Right lung (tissue), 5 donors: ENCODE measurements around the gene CBL. TPM values are rescaled to one million over a fixed set of nuclear protein-coding genes. Genes with fewer than 3 reads are reported as not detected.
"Not testable (repeated sequence)": the region's sequence is repeated elsewhere in the genome, so short reads cannot be mapped to it uniquely, and the experiment has no call there.

Experiments
- DNase-seq, 2 donors: peaks; one replicate each; pipeline ENCODE4 v3.0.0-alpha.2; 2013
- polyA plus RNA-seq, 5 donors: library from polyadenylated mRNA; unstranded; fragments of 120-200 nt; gene quantifications; one replicate each; pipeline versions ENCODE4 v1.2.1 to v1.2.3, GENCODE V29; 2013; ENCODE audit warnings: inconsistent platforms in 1 of 5, low replicate concordance in 1 of 5; ENCODE audit not compliant: insufficient read length in 5 of 5, insufficient read depth in 1 of 5

CBL gene
- polyA plus RNA-seq, 5 donors, result 16.1 to 22.8 (median 20.5) TPM

DNA sequence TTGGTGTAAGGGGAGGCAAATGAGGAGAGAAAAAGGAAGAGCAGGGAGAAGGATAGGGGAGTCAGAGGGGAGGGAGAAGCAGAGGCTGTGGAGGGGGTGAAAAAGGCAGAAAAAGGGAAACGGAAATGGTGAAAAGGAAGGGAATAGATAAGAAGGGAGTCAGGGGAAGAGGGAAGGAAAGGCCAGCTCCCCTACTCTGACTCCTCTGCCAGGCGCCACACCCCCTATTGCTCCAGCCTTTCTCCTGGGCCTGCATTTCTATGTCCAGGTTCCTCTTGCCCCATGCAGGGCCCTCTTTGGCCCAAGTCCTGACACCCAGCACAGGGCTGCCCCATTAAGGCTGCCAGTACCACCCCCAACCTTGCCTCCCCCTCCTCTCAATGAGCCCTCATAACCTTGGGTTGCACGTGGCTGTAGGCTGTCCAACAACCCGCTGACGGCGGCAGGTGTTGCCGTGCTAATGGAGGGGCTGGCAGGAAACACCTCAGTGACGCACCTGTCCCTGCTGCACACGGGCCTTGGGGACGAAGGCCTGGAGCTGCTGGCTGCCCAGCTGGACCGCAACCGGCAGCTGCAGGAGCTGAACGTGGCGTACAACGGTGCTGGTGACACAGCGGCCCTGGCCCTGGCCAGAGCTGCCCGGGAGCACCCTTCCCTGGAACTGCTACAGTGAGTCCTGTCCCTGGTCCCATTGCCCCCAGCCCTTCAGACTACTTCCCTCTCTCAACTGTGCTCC is 24.3 kb upstream of the CBL start:
- no peak for DNase-seq

GRCh38 chr11:119184399-119184798 is 21.7 kb upstream of the CBL start:
- not testable (repeated sequence) for DNase-seq

GRCh38 chr11:119185981-119186634 is 20.0 kb upstream of the CBL start:
- no peak for DNase-seq

DNA sequence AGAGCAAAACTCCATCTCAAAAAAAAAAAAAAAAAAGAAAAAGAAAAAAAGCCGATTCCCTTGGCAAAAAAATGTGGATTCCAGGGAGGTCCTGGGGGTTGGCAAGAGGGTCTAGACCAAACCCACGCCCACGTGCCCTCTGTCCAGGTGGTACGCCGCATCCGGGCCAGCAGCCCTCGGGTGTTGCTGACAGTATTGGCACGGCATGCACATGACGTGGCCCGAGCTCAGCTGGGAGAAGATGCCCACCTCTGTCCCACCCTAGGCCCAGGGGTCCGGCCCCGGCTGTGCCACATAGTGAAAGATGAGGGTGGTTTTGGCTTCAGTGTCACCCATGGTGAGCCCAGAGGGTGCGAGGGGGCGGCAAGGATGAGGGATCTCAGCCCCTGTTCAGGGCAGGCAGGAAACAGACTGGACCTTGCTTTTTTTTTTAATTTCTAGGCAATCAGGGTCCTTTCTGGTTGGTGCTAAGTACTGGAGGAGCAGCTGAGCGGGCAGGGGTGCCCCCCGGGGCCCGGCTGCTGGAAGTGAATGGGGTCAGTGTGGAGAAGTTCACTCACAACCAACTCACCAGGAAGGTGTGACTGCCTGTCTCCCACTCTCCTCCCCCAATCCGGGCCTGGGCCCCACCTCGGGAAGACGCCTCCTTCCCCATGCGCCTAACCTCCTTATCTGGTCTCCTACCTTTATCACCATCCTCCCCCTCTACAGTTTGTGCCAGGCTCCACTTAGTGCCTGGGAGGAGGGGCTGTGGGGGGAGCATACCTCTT is 18.8 kb upstream of the CBL start:
- no peak for DNase-seq

GRCh38 chr11:119188067-119188466 is 18.1 kb upstream of the CBL start:
- DNase-seq, result no peak

DNA sequence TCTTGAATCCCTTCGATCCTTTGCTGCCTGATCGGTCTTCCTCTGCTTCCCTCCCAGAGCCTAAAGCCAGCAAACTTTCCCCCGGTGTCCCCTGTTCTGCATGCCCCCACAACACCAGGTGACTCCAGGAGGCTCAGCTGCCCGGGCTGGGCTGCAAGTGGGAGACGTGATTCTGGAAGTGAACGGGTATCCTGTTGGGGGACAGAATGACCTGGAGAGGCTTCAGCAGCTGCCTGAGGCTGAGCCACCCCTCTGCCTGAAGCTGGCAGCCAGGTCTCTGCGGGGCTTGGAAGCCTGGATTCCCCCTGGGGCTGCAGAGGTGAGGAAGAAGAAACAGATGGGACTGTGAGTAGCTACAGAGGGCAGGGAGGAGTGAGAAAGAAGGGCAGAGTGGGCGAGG is 17.3 kb upstream of the CBL start:
- DNase-seq, result no peak

GRCh38 chr11:119189393-119189792 is 16.7 kb upstream of the CBL start:
- no peak for DNase-seq

- DNase-seq, result no peak
Observed at GRCh38 chr11:119190531-119190930, 15.6 kb upstream of the CBL start.

GRCh38 chr11:119191265-119191664 is 14.9 kb upstream of the CBL start:
- DNase-seq, result not testable (repeated sequence)

GRCh38 chr11:119192111-119192510 is 14.0 kb upstream of the CBL start:
- no peak for DNase-seq

- no peak for DNase-seq
Observed at GRCh38 chr11:119193001-119193400, 13.1 kb upstream of the CBL start.

DNA sequence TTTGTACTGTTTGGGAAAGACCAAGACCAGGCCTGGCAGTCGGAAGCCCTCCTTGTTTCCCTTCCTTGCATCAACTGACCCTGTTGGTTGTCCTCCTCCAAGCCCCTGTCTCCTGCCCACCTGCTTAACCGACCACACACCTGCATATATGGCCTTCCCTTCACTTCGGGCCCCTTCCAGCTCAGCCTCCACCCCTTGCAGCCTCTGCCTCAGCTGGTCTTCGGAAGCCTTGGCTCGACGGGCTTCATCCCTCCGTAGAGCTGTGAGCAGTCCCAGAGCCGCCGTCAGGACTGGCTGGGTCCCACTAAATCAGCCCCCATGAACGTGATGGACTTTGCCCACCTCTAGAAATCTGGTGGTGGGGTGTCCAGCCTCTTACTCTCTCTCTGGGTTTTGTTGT is 12.5 kb upstream of the CBL start:
- DNase-seq, result no peak

DNA sequence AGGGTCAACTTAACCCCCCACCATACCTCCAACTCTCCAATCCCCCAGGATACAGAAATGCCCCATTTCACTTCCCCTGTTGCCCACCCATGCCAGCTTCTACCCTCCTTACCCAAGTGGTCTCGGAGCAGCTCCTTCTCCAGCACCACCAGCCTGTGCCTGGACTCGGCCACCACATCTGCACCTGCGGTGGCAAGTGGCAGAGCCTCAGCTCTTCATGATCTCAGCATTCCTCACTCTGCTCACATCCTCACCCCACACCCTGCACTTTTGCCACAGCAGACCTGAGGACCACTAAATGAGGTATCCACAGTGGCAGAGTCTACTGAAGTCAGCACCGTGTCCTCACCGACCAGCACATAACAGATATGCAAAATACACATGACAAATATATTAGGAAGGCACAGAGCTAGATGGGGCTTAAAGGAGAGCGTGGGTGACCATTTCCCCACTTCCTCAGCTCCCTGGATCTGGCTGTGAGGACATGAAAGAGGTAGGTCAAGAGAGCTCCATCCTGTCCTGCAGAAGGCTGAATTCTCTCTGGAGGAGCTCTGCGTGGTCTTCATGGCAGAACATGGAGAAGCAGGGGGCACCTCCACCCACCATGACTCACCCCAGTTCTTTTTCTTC is 11.2 kb upstream of the CBL start:
- DNase-seq, result no peak

DNA sequence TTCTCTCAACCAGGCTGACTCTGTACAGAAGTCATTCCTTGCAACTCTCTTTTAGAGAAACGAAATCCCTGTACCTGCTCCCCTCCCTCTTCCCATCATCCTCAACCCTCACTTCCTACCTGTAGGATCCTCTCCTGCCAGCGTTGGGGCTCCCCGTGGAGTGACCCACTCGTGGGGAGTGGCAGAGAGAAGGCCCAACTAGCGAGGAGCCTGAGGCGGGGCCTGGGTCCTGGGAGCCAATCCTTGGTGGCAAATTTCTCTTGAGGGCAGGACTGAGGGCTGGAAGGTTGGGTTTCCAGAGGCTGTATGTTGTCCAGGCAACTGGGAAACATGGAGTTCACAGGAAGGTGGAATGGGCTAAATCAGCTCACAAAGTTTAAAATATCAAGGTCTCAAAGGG is 10.5 kb upstream of the CBL start:
- DNase-seq, result no peak

GRCh38 chr11:119196833-119197483 is 9.2 kb upstream of the CBL start:
- DNase-seq, result peak; percentile 48 to 68

- no peak for DNase-seq
Observed at GRCh38 chr11:119198925-119199324, 7.2 kb upstream of the CBL start.

DNA sequence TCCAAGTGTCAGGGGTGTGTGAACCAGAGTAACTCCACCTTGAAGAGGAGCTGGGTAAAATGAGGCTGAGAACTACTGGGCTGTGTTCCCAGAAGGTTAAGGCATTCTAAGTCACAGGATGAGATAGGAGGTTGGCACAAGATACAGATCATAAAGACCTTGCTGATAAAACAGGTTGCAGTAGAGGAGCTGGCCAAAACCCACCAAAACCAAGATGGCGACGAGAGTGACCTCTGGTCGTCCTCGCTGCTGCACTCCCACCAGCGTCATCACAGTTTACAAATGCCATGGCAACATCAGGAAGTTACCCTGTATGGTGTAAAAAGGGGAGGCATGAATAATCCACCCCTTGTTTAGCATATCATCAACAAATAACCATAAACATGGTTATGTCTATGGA is 4.9 kb upstream of the CBL start:
- DNase-seq, result not testable (repeated sequence)

DNA sequence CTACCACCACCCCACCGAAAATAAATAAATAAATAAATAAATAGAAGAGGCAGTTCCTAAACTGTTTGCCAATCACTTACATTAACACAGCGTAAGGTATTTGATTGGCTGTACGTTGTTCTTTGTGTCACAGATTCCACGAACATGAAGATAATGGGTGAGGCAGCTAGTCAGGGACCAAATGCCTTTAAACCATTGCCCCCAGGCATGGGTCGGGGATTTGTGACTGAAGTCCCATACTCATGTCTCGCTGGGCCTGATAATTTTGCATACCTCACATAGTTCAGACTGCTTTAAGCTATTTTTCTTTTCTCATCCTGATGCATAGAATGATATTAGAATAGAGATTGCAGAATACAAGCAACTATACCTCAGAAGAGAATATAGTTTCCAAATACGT is 3.6 kb upstream of the CBL start:
- DNase-seq, result no peak

- DNase-seq, result no peak
Observed at GRCh38 chr11:119204066-119204465, 2.1 kb upstream of the CBL start.

DNA sequence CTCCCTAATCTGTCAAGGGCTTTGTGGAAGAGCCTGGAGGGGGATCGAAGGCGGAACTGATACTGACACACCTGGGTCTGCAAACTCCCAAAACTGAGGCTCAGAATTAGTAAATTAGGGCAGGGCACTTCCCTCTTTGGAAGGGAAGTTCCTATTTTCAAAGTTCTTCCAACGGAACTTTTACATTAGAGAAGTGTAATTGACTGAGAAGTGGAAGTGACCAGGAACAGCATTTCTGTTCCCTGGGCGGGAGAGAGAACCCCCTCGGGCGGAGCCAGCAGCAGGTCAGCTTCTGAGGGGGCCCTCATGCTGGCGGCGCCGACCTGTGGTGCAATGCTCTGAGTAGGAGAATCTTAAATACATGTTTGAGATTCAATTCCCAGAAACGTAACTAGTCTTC is 1.1 kb upstream of the CBL start:
- DNase-seq, result no peak

- DNase-seq, result no peak
Observed at GRCh38 chr11:119206511-119207414, 624 bp downstream of the CBL start.
